Measurements from ENCODE around the gene VPS16.
"Not testable (repeated sequence)": the region's sequence is repeated elsewhere in the genome, so short reads cannot be mapped to it uniquely, and the experiment has no call there.

VPS16 gene

DNA sequence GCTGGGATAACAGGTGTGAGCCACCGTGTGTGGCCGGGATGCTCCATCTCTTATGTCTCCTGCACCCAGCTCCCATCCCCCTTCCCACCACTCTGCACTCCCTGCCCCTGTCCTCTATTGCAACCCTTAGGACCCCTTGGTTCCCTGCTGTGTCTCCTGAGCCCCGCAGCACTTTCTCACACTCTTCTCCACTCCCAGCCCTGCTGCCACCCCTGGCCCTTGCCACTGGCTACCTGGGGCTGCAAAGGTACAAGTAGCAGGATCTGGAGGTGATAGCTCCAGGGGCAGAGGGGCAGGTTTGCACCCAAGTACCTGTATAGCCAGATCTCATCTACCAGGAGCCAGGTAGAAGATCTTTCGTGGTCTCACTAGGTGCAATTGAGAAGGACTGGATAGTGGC is 33.5 kb upstream of the VPS16 start:
- DNase-seq (ENCODE audit: low spot score) = peak; percentile 8
- TF ChIP-seq, protein P1, sequence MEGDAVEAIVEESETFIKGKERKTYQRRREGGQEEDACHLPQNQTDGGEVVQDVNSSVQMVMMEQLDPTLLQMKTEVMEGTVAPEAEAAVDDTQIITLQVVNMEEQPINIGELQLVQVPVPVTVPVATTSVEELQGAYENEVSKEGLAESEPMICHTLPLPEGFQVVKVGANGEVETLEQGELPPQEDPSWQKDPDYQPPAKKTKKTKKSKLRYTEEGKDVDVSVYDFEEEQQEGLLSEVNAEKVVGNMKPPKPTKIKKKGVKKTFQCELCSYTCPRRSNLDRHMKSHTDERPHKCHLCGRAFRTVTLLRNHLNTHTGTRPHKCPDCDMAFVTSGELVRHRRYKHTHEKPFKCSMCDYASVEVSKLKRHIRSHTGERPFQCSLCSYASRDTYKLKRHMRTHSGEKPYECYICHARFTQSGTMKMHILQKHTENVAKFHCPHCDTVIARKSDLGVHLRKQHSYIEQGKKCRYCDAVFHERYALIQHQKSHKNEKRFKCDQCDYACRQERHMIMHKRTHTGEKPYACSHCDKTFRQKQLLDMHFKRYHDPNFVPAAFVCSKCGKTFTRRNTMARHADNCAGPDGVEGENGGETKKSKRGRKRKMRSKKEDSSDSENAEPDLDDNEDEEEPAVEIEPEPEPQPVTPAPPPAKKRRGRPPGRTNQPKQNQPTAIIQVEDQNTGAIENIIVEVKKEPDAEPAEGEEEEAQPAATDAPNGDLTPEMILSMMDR (IDR thresholded peaks at IDR 0.05; ENCODE audit: extremely low read depth, insufficient read depth, missing control alignments) = no peak
- in situ Hi-C loops (cut with MboI; ENCODE audit: low pct_unique_long_range_greater_than_20kb, low sequenced_read_pairs, unreplicated experiment) = no loop called here

GRCh38 chr20:2807929-2808328 is 32.6 kb upstream of the VPS16 start:
- in situ Hi-C loops (cut with MboI; ENCODE audit: low pct_unique_long_range_greater_than_20kb, low sequenced_read_pairs, unreplicated experiment) = not testable (repeated sequence)
- DNase-seq (ENCODE audit: low spot score) = peak; percentile 9

- DNase-seq (ENCODE audit: low spot score) = no peak
- in situ Hi-C loops (cut with MboI; ENCODE audit: low pct_unique_long_range_greater_than_20kb, low sequenced_read_pairs, unreplicated experiment) = no loop called here
- TF ChIP-seq, protein P1 (IDR thresholded peaks at IDR 0.05; ENCODE audit: extremely low read depth, insufficient read depth, missing control alignments) = no peak
Measured at GRCh38 chr20:2809690-2810089, 30.9 kb upstream of the VPS16 start.

DNA sequence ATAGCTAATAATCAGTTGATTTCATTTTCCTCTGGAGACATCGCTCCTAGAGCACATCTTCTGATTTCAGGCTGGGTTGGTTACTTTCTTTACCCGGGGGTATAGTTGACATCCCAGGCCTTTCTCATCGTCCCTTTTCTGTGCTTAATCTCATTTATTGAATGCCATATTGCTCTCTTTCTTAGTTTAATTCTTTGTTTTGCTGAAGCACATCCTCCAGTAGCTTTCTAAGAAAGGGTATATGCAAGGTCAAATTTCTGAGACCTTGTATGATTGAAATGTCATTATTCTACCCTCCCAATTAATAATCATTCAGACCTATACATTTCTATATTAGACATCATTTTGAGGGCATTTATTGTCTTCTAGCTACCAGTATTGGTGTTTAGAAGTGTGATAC is 28.4 kb upstream of the VPS16 start:
- in situ Hi-C loops (cut with MboI; ENCODE audit: low pct_unique_long_range_greater_than_20kb, low sequenced_read_pairs, unreplicated experiment) = no loop called here
- no peak for DNase-seq (ENCODE audit: low spot score)
- TF ChIP-seq, protein P1 (IDR thresholded peaks at IDR 0.05; ENCODE audit: extremely low read depth, insufficient read depth, missing control alignments) = no peak

DNA sequence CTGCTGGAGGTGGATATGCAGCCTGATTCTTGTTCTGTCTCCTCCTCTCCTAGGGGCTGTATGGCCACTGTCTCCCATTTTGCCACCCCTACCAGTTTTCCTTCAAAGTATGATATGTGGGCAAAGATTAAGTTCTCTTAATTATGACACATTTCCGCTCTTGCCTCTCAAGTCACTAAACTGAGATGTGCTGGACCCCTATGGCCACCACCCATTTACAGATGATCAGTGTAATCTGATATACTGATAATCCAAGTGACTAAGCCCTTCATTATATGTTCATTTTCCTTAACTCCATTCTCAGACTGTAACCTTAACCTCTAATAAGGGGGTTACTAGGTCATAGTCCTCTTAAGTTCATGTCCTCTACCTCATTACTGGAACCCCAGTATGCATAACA is 26.5 kb upstream of the VPS16 start:
- TF ChIP-seq, protein P1 (IDR thresholded peaks at IDR 0.05; ENCODE audit: extremely low read depth, insufficient read depth, missing control alignments) = no peak
- in situ Hi-C loops (cut with MboI; ENCODE audit: low pct_unique_long_range_greater_than_20kb, low sequenced_read_pairs, unreplicated experiment) = no loop called here
- DNase-seq (ENCODE audit: low spot score) = no peak

DNA sequence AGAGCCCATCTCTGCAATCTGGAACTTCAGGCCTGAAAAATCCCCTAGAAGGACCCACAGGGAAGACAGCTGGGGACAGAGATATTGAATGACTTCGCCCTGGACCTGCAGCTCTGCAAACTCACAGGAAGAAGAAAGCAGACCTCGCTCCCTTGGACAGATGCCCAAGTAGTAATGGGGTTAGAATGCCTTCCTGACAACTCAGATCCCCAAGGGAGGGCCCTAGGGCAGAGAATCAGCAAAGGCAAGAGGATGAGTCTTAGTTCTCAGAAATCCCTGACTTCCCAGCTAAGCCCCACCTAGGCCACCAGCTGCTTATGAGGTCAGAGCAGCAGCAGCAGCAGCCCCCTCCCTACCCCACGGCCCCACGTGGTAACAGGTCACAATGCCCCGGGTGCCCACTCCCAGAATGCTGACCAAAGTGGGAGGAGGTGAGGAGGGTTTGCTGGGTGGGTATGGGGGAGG is 25.9 kb upstream of the VPS16 start, which contains the start of gene C20orf141:
Gene C20orf141, plus strand, starts transcription at position 401 of the 465 bp plus-strand sequence. CDS start 198 bp downstream, outside the sequence.
- DNase-seq (ENCODE audit: low spot score) = no peak
- in situ Hi-C loops (cut with MboI; ENCODE audit: low pct_unique_long_range_greater_than_20kb, low sequenced_read_pairs, unreplicated experiment) = no loop called here
- TF ChIP-seq, protein P1 (IDR thresholded peaks at IDR 0.05; ENCODE audit: extremely low read depth, insufficient read depth, missing control alignments) = no peak

DNA sequence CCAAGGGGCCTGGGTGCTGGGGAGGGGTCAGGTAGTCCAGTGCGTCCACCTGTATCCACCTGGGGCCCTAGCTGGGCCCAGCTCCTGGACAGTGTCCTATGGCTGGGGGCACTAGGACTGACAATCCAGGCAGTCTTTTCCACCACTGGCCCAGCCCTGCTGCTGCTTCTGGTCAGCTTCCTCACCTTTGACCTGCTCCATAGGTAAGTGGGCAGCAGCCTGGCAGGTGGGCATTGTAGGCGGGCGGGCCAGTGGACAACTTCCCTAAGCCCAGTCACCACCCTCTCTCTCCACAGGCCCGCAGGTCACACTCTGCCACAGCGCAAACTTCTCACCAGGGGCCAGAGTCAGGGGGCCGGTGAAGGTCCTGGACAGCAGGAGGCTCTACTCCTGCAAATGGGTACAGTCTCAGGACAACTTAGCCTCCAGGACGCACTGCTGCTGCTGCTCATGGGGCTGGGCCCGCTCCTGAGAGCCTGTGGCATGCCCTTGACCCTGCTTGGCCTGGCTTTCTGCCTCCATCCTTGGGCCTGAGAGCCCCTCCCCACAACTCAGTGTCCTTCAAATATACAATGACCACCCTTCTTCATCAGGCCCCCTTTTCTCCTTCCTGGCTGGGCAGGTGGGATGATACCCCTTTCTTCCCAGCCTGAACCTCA is 25.2 kb upstream of the VPS16 start:
- DNase-seq (ENCODE audit: low spot score) = no peak
- in situ Hi-C loops (cut with MboI; ENCODE audit: low pct_unique_long_range_greater_than_20kb, low sequenced_read_pairs, unreplicated experiment) = no loop called here
- TF ChIP-seq, protein P1 (IDR thresholded peaks at IDR 0.05; ENCODE audit: extremely low read depth, insufficient read depth, missing control alignments) = no peak
